Ectodermal cell (in vitro differentiated cells): ENCODE measurements around the gene MGAT5.

Experiments
- H3K27ac ChIP-seq: 2 replicates; pipeline ENCODE4 v1.7.0; 2013; ENCODE audit warnings: mild to moderate bottlenecking, low read depth, low read length; ENCODE audit not compliant: insufficient read depth, poor library complexity, severe bottlenecking
- H3K27me3 ChIP-seq: 2 replicates; pipeline ENCODE4 v1.7.0; 2013; ENCODE audit warnings: mild to moderate bottlenecking, low read length; ENCODE audit not compliant: insufficient read depth, control insufficient read depth, poor library complexity, severe bottlenecking
- H3K36me3 ChIP-seq: one replicate; pipeline ENCODE4 v1.7.0; 2013; ENCODE audit warnings: low read length; ENCODE audit not compliant: control insufficient read depth, insufficient read depth
- H3K4me1 ChIP-seq: one replicate; pipeline ENCODE4 v1.7.0; 2013; ENCODE audit warnings: low read length; ENCODE audit not compliant: control insufficient read depth, insufficient read depth
- H3K4me3 ChIP-seq: 2 replicates; pipeline ENCODE4 v1.7.0; 2013; ENCODE audit warnings: low read depth, low read length, control low read depth; ENCODE audit not compliant: insufficient read depth
- H3K9me3 ChIP-seq: 2 replicates; pipeline ENCODE4 v1.7.0; 2013; ENCODE audit warnings: mild to moderate bottlenecking, low read length, moderate library complexity; ENCODE audit not compliant: control insufficient read depth
- whole genome bisulfite sequencing, 2 experiments: methylation state at CpG; one replicate each; pipeline ENCODE4 v1.1.7; 2013; ENCODE audit warnings: missing lambda C conversion rate in 2 of 2; 5-methylcytosine and 5-hydroxymethylcytosine counted together

Gene MGAT5

GRCh38 chr2:134260713-134261112 lies 6.8 kb downstream of the MGAT5 start:
- Histone ChIP-seq H3K27me3 (no peaks in the 10 kb centered on the region), H3K27ac (no peak overlapping the region), H3K4me1 (peaks cover 10% of the 10 kb centered on the region), H3K36me3 (no peaks in the 10 kb centered on the region), H3K9me3 (no peaks in the 10 kb centered on the region), H3K4me3 (no peak overlapping the region)
- 91 to 96% methylated on average over 2 of the region's 2 CpGs for WGBS, 2 experiments

GRCh38 chr2:134261398-134262131 lies 7.7 kb downstream of the MGAT5 start:
- 69 to 85% methylated on average over 4 to 6 of the region's 6 CpGs for WGBS, 2 experiments
- Histone ChIP-seq H3K4me3 (no peak overlapping the region), H3K27ac (no peak overlapping the region), H3K4me1 (peaks cover 10% of the 10 kb centered on the region), H3K27me3 (no peaks in the 10 kb centered on the region), H3K9me3 (no peaks in the 10 kb centered on the region), H3K36me3 (no peaks in the 10 kb centered on the region)

DNA sequence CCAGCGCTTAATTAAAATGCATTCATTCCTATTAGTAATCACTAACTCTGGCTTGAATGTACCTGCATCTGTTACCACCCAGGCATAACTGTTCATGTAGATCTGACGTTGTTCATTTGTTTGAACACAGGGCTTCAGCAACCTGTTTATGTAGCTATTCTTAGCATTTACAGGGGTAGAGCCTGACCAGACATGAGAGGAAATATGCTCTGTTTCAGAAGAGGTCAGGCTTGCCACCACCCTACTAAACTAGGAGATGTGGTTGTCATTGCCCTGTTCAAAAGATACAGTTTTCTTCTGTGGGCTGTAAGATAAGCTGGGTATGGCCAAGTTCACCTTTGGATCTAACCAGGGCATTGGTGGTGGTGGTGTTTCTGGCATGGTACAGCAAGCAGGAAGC lies 8.8 kb downstream of the MGAT5 start:
- Histone ChIP-seq H3K4me1 (peaks cover 10% of the 10 kb centered on the region), H3K27ac (no peak overlapping the region), H3K27me3 (no peaks in the 10 kb centered on the region), H3K36me3 (no peaks in the 10 kb centered on the region), H3K9me3 (no peaks in the 10 kb centered on the region), H3K4me3 (no peak overlapping the region)
- 95 to 98% methylated on average over 2 of the region's 2 CpGs for WGBS, 2 experiments

DNA sequence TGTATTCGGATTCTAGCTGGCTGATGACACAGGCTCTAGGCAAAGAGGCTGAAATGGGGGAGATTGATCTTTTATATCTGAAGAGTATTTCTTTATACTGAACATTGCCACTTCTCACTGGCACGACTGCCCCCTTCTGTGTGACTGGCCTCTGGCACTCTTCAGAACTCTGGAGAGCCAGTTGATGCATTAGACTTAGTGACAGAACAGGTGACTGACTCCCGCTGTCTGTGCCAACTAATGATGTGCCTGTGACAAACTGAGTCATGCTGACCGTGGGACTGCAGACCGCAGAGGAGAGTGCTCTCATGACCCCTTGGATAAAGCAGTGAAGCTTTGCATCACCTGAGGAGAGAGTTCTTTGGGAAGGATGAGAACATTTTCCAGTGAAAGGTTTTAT lies 14.4 kb downstream of the MGAT5 start:
- no peaks in the 10 kb centered on the region for H3K9me3 ChIP-seq
- WGBS, 2 experiments, result 93% methylated on average over 5 of the region's 5 CpGs

GRCh38 chr2:134269230-134269629 lies 15.4 kb downstream of the MGAT5 start:
- Histone ChIP-seq H3K4me3 (no peak overlapping the region), H3K27ac (no peak overlapping the region), H3K36me3 (no peaks in the 10 kb centered on the region), H3K4me1 (peaks cover 7% of the 10 kb centered on the region), H3K27me3 (no peaks in the 10 kb centered on the region), H3K9me3 (no peaks in the 10 kb centered on the region)
- 93 to 95% methylated on average over 3 of the region's 3 CpGs for WGBS, 2 experiments

More for the DNA sequence above, 14.4 kb downstream of the MGAT5 start:
- Histone ChIP-seq H3K36me3 (no peaks in the 10 kb centered on the region), H3K27ac (no peak overlapping the region), H3K27me3 (no peaks in the 10 kb centered on the region), H3K4me1 (peaks cover 7% of the 10 kb centered on the region), H3K4me3 (no peak overlapping the region)

DNA sequence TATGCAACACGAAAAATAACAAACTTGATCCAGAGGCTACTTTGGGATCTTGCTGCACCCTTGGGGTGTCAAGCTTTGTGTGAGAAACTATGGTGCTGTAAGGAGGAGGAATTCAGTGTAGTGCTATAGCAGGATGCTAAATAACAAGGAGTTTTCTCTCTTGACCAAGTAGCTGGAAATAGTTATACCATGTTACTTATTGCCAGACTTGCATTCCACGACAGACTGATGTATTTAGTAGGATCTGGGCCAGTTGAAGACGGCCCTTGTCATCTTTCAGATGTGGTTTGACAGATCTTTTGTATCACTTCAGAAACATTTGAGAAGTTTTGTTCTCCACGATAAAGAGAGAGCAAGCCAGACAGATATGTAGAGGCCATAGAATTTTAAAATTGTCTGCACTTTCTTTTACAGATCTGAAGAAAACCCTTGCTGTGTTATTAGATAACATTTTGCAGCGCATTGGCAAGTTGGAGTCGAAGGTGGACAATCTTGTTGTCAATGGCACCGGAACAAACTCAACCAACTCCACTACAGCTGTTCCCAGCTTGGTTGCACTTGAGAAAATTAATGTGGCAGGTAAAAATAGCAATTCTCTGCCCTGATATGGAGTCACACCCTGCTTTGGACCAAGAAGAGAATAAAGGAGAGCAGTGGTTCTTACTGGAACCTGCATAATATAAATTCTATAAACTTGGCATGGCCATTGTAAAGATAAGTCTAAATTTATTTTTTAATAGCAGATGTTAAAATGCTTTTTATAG lies 16.3 kb downstream of the MGAT5 start:
- Histone ChIP-seq H3K27ac (no peak overlapping the region), H3K4me1 (peaks cover 7% of the 10 kb centered on the region)
- 91 to 95% methylated on average over 7 of the region's 7 CpGs for WGBS, 2 experiments

GRCh38 chr2:134271758-134272157 lies 17.9 kb downstream of the MGAT5 start:
- WGBS, 2 experiments, result 82 to 87% methylated on average over 2 of the region's 2 CpGs
- Histone ChIP-seq H3K36me3 (no peaks in the 10 kb centered on the region), H3K4me3 (no peak overlapping the region), H3K9me3 (no peaks in the 10 kb centered on the region), H3K27ac (no peak overlapping the region), H3K27me3 (no peaks in the 10 kb centered on the region), H3K4me1 (peaks cover 7% of the 10 kb centered on the region)

More for the DNA sequence above, 16.3 kb downstream of the MGAT5 start:
- no peaks in the 10 kb centered on the region for H3K36me3 ChIP-seq
- H3K27me3 ChIP-seq, result no peaks in the 10 kb centered on the region
- H3K9me3 ChIP-seq, result no peaks in the 10 kb centered on the region
- no peak overlapping the region for H3K4me3 ChIP-seq

DNA sequence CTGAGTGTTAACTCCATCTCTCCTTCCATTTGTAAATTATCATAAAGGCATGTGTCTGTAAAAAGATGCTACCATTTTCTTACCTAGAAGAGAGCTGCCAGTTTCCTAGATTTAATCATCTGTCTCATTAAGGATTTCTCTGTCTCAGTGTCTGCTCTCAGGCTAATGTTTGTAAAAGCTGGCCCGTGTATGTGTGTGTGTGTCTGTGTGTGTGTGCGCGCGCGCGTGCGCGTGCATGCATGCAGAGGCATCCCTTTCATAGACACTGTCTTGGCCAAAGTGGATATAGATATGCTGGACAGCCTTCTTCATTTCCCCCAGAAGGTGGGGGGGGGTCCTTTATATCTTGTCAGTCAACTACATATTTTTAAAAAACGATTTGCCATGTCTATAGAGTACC lies 18.9 kb downstream of the MGAT5 start:
- Histone ChIP-seq H3K27me3 (no peaks in the 10 kb centered on the region), H3K27ac (no peak overlapping the region), H3K36me3 (no peaks in the 10 kb centered on the region), H3K9me3 (no peaks in the 10 kb centered on the region), H3K4me1 (peaks cover 7% of the 10 kb centered on the region), H3K4me3 (no peak overlapping the region)
- 91 to 95% methylated on average over 9 of the region's 9 CpGs for WGBS, 2 experiments

DNA sequence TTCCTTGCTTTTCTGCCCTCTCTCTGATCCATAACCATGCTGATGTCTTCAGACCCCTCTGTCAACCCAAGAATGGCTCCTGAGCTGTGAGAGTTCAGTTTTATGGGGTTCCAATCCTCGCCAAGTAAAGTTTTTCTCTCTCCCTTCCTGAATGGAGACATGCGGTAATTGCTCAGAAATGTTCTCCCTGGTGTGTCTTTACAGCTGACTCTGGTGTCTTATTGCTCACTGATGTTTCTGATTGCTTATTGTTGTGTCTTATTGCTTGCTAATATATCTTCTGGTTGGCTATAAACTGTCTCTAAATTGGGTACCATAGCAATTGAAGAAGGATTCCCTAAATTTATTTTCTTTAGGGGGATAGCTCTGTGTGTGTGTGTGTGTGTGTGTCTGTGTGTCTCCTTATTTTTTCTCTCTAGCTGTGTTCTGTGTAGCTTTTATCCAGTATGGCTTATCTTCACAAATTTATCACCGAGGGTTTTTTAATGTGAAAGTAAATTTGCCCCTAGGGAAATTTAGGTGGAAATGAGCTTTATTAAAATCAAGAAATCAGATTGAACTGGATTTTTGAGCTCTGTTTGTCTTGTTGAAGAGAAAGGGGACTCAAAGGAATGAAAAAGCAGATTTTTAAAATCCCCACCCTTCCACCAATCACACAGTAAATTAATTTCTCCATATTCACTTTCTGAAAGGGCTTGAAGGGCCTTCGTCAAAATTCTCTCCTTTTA lies 19.5 kb downstream of the MGAT5 start:
- Histone ChIP-seq H3K4me1 (peaks cover 7% of the 10 kb centered on the region), H3K4me3 (no peak overlapping the region), H3K27me3 (no peaks in the 10 kb centered on the region), H3K27ac (no peak overlapping the region), H3K36me3 (no peaks in the 10 kb centered on the region), H3K9me3 (no peaks in the 10 kb centered on the region)
- WGBS, 2 experiments, result 94 to 98% methylated on average over 4 of the region's 4 CpGs

DNA sequence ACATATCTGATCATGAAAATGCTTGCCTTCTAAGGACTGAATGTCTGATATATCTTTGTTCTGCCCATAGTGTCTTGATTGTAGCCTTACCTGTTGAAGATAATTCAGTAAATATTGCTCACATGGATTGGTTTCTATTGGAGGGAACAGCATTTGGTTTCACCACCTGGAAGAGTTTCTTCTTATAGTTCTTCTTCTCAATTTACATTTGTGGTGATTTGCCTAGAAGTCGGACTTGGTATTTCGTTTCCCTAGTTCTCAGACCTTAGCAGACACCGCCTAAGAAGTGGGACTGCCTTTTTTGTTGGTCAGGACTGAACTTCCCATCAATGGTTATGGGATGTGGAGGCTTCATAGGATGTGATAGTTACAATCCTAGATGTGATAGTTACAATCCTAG lies 20.2 kb downstream of the MGAT5 start:
- Histone ChIP-seq H3K9me3 (no peaks in the 10 kb centered on the region), H3K4me3 (no peak overlapping the region), H3K27me3 (no peaks in the 10 kb centered on the region), H3K36me3 (no peaks in the 10 kb centered on the region), H3K4me1 (peaks cover 7% of the 10 kb centered on the region), H3K27ac (no peak overlapping the region)
- 83 to 96% methylated on average over 3 of the region's 3 CpGs for WGBS, 2 experiments
